22Rv1 (cell line): ENCODE measurements around the gene ATG2B.

Experiments
- H3K27ac ChIP-seq: fragments of 450-650 bp; 2 replicates; pipeline ENCODE4 v1.5.1; 2017
- CTCF ChIP-seq: fragments of 450-650 bp; IDR thresholded peaks from 2 replicates; pipeline ENCODE4 v1.5.1; 2017; ENCODE audit warnings: mild to moderate bottlenecking
- ZFX ChIP-seq: fragments of 450-650 bp; IDR thresholded peaks from 2 replicates; pipeline ENCODE4 v1.6.1; 2017; ENCODE audit warnings: antibody characterized with exemption, borderline replicate concordance

Gene ATG2B

GRCh38 chr14:96255501-96256366 is 107.4 kb downstream of the ATG2B start, which contains the start of gene BDKRB1:
Gene BDKRB1 (plus strand): TSS chr14:96256210. CDS start chr14:96263683, 7,473 bp downstream.
- TF ChIP-seq ZFX (no peak), CTCF (no peak)
- no peak within 1 kb of the TSS for H3K27ac ChIP-seq

- no peak overlapping the region for H3K27ac ChIP-seq
- TF ChIP-seq CTCF (no peak), ZFX (no peak)
Measured at GRCh38 chr14:96254687-96255086, 108.5 kb downstream of the ATG2B start.

- H3K27ac ChIP-seq = no peak overlapping the region
- TF ChIP-seq CTCF (no peak), ZFX (no peak)
Measured at GRCh38 chr14:96252999-96253539, 110.1 kb downstream of the ATG2B start.

GRCh38 chr14:96252323-96252998 is 110.7 kb downstream of the ATG2B start:
- H3K27ac ChIP-seq = no peak overlapping the region

GRCh38 chr14:96251656-96252155 is 111.4 kb downstream of the ATG2B start:
- no peak overlapping the region for H3K27ac ChIP-seq
- TF ChIP-seq ZFX (no peak), CTCF (no peak)

More at GRCh38 chr14:96252323-96252998, 110.7 kb downstream of the ATG2B start:
- TF ChIP-seq ZFX (no peak), CTCF (no peak)

GRCh38 chr14:96250485-96250884 is 112.7 kb downstream of the ATG2B start:
- no peak overlapping the region for H3K27ac ChIP-seq
- TF ChIP-seq CTCF (no peak), ZFX (no peak)
